HG03108 (cell line): ENCODE measurements around the gene MMADHC.

Source experiments
- ATAC-seq: cut with Tn5 transposase; IDR thresholded peaks from one replicate; pipeline ENCODE4 v1.9.1; 2021; ENCODE audit warnings: moderate library complexity; ENCODE audit not compliant: unreplicated experiment

The MMADHC gene

DNA sequence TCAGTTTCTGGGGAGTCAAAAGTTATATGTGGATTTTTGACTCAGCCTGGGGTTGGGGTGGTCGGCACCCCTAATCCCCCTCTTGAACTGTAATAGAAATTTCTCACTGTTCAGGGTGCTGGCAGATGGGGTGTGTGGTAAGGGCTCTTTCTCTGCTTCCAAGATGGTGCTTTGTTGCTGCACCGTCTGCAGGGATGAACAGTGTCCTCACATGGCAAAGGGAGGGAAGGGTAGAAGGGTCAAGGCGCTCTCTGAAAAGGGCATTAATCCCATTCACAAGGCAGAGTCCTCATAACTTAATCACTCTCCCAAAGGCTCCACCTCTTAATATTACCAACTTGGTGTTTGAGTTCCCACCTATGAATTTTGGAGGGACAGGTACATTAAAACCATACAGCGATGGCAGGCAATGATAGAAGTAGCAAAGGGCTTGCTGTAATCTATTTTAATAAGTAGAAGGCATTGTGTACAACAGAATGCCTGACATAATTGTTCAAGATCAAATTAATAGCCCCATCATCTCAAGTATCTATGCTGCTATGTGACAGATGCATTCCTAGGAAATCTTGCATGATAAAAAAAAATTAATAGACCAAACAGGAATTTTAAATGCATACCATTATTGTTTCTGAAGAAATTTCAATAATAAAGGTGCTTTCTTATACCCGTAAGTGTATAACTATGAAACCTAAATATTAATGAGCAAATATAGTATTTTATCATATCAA, 28.1 kb downstream of the MMADHC start:
- ATAC-seq, result no peak

DNA sequence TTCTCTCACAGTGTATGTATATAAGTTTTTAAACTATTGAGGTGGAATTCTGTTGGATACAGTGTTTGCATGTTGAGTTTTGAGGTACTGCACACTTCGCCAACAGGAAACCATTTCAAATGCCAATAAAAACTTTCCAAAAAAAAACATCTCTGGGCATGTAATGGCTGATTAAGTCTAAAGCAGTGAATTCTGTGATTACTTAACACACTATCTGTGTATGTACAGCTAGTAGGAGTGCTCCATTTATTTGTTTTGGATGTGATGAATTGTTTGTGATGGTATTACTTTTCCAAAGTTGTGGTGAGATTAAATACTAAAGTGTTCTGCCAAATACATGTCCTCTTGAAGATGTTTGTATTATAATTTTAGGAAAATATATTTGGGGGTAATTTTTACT, 31.1 kb downstream of the MMADHC start:
- no peak for ATAC-seq

DNA sequence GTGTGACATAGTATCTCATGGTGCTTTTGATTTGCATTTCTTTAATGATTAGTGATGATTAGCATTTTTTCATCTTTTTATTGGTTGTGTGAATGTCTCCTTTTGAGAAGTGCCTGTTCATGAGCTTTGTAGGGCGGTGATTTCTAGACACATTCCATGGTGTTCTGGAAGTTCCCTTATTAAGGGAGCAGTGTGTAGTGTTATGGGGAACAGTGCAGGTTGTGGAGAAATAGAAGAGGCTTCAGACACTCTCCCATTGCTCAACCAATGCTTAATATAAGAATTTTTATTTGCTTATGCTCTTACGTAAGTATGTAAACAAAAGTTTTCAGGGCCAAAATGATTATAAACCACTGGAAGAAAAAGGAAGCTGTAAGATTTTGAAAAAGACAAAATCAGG, 34.7 kb downstream of the MMADHC start:
- no peak for ATAC-seq

DNA sequence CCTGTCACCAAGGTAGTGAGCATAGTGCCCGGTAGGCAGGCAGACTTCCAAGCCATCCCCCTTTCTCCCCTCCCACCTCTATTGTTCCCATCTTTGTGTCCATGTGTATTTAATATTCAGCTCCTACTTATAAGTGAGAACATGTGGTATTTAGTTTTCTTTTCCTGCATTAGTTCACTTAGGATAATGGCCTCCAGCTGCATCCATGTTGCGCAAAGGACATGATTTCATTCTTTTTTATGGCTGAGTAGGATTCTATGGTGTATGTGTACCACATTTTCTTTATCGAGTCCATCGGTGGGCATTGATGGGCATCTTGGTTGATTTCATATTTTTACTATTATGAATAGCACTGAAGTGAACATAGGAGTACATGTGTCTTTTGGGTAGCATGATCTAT, 35.3 kb downstream of the MMADHC start:
- ATAC-seq, result no peak

DNA sequence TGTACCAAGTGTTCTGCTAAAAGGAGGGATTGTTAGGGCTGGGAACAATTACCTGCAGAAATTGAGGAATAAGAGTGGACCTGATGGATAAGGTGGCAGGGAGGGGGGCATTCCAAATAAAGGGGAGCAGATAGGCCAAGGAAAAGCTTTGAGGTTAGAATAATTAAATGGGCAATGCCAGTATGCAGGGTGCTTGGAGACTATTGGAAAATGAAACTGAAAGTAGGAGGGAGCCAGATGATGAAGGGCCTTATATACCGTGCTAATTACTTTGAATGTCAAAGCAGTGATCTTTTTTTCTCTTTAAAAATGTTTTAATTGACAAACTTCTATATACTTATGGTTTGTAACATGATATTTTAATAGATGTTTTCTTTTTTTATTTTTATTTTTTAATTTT, 42.9 kb downstream of the MMADHC start:
- no peak for ATAC-seq

DNA sequence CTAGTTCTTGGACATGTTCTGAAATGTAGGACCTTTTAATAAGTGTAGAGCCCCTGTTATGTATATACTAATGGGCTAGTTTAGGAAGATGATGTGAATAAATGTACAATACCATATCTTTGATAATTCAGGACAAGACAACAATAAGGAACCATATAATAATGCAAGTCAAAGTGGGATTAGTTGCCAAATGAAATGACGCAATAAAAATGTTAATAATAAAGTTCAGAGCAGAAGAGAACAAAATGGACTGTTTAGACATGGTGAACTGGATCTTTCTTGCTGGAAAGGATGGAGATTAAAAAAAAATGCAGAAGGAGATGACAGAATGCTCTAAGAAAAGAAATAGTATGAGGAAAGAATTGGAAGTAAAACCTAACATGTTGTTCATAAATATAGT, 43.7 kb downstream of the MMADHC start:
- no peak for ATAC-seq

DNA sequence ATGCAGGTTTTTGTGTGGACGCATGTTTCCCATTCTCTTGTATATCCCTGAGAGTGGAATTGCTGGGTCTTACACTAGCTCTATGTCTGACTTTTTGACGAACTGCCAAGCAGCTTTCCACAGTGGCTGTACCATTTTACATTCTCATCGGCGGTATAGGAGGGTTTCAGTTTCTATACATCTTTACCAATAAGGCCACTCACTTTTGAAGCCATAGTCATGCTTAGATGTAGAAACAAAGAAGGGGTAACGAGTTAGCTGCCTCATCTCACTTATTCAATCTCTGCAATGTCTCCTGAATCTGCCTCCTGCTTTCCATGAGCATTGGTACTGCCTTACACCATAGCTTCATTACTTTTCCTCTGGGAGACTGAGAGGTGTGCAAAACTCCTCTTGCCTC, 47.4 kb downstream of the MMADHC start:
- no peak for ATAC-seq

DNA sequence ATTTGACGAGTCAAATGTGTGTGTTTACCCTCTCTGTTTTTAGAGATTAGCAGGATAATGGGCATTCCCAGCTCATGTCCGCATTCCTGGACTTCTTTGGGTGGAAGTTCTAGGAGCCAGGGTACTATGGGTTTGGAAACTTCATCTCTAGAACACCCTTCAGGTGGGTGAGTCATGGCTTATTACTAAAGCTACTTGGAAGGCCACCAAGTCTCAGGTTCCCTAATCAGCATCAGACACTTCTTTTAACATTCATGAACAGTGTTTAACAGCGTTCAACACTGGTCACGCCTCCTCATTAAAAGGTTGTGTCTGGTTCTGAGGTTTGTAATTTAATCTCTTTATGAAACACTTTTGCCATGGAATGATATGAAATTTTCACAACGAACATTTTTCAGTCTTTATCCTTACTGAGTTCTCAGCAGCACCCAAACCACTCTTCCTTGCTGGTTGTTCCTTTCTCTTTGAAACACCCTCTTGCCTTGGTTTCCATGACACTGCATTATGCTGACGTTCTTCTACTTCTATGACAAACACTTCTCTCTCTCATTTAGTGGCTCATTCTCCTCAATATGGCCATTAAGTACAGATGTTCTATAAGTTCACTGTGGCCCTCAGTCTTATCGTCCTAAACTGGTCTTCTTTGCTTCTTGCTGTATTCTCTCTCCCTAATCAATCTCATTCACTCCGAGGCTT, 49.3 kb downstream of the MMADHC start:
- no peak for ATAC-seq

DNA sequence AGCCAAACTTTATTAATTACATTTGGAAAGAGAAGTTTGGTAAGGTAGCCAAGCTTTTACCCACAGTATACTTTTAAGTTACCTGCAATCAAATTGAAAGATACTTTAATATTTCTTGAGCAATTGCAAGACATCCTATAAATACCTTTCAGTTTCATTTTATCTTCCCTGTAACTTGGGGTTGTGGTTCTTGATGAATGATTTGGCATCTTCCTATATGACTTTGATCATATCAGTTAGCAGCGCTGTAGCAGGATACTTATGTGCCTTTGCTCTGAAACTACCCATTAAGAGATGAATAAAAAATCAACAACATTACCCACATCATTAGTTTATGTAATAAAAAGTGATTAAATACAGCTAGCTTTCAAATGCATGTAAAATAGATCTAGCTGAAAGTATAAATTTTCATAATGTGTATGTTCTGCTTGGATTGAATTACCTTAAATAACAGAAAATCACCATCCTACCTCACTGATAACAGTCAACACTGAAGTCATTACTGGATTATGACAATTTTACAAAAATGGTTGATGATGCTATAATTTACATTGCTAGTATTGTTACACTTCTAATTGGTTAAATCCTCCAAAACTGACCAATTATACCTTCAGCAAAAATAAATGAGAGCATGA, 50.4 kb downstream of the MMADHC start:
- no peak for ATAC-seq

DNA sequence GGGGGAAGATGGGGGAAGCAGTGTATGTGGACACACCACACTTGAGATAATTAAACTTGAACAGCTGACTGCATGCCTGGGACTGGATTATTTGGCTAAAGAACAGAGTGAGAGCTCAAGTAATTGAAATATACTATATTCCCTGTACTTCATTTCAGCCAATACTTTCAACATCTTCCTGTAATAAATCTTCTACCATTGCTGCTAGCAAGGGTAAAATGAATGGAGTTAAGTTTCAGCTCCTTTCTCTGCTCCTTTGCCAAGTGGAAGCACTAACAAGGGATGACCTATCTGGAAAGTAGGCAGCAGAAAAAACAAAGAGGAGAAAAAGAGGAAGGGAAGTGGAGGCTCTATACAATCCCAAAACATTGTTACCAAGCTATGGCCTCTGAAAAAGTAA, 50.9 kb downstream of the MMADHC start:
- ATAC-seq, result no peak

DNA sequence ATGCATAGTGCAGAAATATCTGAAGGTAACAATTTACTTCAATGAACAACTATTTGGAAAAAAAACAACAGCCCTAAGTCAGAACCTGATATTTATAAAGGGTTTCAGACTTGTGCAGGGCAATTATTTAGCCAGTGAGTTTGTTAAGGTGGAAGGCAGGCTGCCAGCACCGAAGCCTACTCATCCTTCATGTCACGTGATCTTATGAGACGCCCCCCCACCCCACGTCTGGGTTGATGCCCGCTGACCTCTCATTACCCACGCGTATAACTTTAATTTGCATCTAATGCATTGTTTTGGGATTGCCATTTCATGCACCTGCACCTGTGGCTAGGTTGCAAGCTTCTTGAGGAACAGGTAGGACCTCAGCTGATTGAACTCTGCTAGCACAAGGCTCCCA, 52.9 kb downstream of the MMADHC start:
- ATAC-seq, result no peak

DNA sequence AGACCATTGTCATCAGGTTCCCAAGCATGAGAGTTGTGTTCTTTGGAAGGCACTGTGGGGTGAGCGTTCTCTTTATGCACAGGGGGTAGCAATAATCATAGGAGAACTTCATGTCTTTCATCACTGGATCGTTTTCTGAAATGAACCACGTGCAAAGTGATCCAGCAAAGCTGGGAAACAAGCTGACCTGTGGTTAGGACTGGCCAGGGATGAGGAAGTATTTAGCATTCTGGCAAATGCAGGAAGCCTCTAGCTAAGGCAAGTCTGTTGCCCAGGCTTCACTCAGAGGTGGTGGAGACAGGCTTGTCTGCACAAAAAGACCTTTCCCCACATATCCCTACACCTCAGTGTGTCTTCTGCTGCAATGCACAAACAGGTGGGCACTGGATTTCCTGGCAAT, 58.6 kb downstream of the MMADHC start:
- ATAC-seq, result no peak

DNA sequence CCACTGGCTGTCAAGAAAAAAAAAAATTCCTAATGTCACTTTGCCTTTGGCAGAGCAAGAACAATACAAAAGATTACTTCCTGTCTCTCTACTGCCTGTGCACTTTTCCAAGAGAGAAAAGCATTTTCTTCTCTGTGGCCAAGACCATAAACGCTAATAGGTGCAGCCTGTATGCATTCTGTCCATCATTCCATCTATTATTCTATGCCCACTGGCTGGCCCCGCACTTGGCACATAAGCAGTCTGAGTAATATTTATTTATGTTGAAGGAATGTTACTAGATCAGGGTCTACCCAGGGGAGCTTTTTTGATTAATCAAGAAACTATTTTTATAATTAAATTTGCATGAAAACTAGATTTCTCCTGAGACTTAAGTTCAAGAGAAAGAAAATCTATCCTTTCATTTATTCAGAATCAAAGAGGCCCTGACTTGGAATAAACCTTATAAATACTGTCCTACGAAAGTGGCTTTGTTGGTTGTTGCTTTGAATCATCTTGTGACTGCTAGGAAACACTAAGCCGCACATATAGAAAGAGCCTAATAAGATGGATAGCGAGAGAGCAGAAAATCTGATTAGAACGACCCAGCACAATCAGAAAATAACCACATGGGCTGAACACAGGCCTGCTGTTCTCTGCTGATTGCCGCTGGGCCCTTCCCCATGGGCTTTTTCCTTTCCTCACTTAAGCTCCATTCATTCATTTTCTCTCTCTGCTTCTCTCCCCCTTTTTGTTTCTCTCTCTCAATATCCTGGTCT, 59.4 kb downstream of the MMADHC start:
- ATAC-seq, result no peak

DNA sequence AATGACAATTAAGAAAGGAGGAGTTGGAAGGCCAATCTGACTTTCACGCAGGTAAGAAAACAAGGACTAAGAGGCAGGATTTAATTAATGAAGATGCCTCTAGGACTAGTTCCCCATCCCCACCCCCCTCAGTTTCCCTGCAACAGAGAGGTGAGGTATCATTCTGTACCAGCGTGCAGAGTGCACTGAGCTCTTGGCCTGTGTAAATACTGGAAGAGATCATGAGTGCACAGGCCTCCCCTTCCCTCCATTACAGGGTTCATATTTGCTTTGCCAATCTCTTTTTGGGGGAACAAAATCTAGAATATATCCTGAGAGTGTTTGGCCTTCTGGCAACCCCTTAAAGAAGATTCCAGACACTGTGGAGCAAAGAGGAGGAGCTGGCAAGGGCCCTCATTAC, 60.9 kb downstream of the MMADHC start:
- ATAC-seq, result no peak

DNA sequence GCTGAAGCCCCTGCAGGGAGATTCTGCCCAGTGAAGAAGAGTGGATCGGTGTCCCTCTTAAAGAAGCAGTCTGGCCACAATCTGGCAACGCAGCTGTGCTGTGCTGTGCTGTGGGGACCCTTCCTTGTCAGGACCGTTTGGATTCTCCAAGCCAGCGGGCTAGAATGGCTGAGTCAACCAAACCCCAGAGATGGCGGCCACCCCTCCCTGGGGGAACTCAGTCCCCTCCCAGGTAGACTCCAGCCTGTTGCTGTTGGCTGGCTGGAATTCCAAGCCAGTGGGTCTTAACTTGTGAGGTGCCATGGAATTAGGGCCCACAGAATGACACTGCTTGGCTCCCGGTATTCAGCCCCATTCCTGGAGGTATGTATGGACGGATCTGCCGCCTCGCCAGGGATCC, 62.3 kb downstream of the MMADHC start:
- ATAC-seq, result no peak
